HepG2 (cell line): ENCODE results near the gene PLPP7. TPM values are rescaled to one million over a fixed set of nuclear protein-coding genes. Genes with fewer than 3 reads are reported as not detected.

Source experiments
- ATAC-seq: fragments of 200-7000 bp; cut with Tn5 transposase; 3 replicates; pipeline ENCODE4 v1.9.1; 2020; ENCODE audit warnings: mild to moderate bottlenecking, moderate library complexity
- BruUV-seq: library from RNA; stranded (reverse); fragments of 400-500 nt; replicated peaks from 2 replicates; lab custom pipeline; 2021; lab: Mats Ljungman, UMichigan
- CTCF ChIA-PET: fragments of 300-600 bp; formaldehyde crosslinking; extraction: SDS; loops from one replicate; lab custom pipeline; 2021; ENCODE audit warnings: low total read pairs, inconsistent platforms, low intra/inter-chr PET ratio; lab: Yijun Ruan, JAX
- POLR2A ChIA-PET: fragments of 350-600 bp; sonication (Branson Sonifier 250); formaldehyde crosslinking; loops from one replicate; lab custom pipeline; 2020; ENCODE audit warnings: antibody characterized with exemption, inconsistent platforms; lab: Yijun Ruan, JAX
- DNase-seq: peaks from one replicate; pipeline ENCODE4 v3.0.0-alpha.2; 2015; ENCODE audit warnings: low spot score
- FAIRE-seq: peaks from 3 replicates; lab custom pipeline; 2011; peaks lifted over from hg19 to GRCh38; lab: Jason Lieb, UNC
- H2AFZ ChIP-seq: one replicate; pipeline ENCODE4 v1.6.1; 2011; ENCODE audit warnings: low read length, inconsistent platforms
- H3K27ac ChIP-seq: fragments of 300-600 bp; 3 replicates; pipeline ENCODE4 v1.8.0; 2011; ENCODE audit warnings: mixed run types, mild to moderate bottlenecking, mixed read lengths, low read length, inconsistent platforms; ENCODE audit not compliant: insufficient read depth; ENCODE audit errors: extremely low read length
- H3K27me3 ChIP-seq, 2 experiments: fragments of 200-600 bp in 1 of 2; 2 replicates in 1 of 2; 3 replicates in 1 of 2; pipeline versions ENCODE4 v1.6.0 to v1.8.0; 2011; ENCODE audit warnings: low read length in 2 of 2, mild to moderate bottlenecking in 2 of 2, moderate library complexity in 2 of 2, inconsistent platforms in 1 of 2; ENCODE audit not compliant: insufficient read depth in 2 of 2, control insufficient read depth in 1 of 2
- H3K36me3 ChIP-seq, 2 experiments: fragments of 200-600 bp in 1 of 2; replicated peaks in 1 of 2; 2 replicates in 1 of 2; 3 replicates in 1 of 2; pipeline versions ENCODE4 v1.5.1 to v1.8.0; 2011; ENCODE audit warnings: low read length in 2 of 2, inconsistent platforms in 1 of 2; ENCODE audit not compliant: insufficient read depth in 2 of 2, control insufficient read depth in 1 of 2
- H3K4me1 ChIP-seq: 2 replicates; pipeline ENCODE4 v1.5.1; 2012; ENCODE audit warnings: low read length, inconsistent platforms; ENCODE audit not compliant: insufficient read depth
- H3K4me2 ChIP-seq: 2 replicates; pipeline ENCODE4 v1.6.0; 2011; ENCODE audit warnings: low read depth, low read length, inconsistent platforms
- H3K4me3 ChIP-seq, 3 experiments: fragments of 200-600 bp in 1 of 3; sonication (generic), shearing (Covaris generic) in 1 of 3; replicated peaks in 1 of 3; 2 replicates each; pipeline ENCODE4 v1.5.1; 2011 to 2016; ENCODE audit warnings: low read length in 3 of 3, inconsistent platforms in 2 of 3, low read depth in 2 of 3, mild to moderate bottlenecking in 2 of 3, control low read depth in 1 of 3, mixed read lengths in 1 of 3; ENCODE audit not compliant: insufficient read depth in 1 of 3
- H3K79me2 ChIP-seq: one replicate; pipeline ENCODE4 v1.6.1; 2011; ENCODE audit warnings: low read length, inconsistent platforms; ENCODE audit not compliant: insufficient read depth
- H3K9ac ChIP-seq: 2 replicates; pipeline ENCODE4 v1.6.0; 2011; ENCODE audit warnings: mild to moderate bottlenecking, low read depth, low read length, inconsistent platforms; ENCODE audit not compliant: insufficient read depth
- H3K9me3 ChIP-seq: 2 replicates; pipeline ENCODE4 v1.5.1; 2012; ENCODE audit warnings: mild to moderate bottlenecking, low read length
- H4K20me1 ChIP-seq: 2 replicates; pipeline ENCODE4 v1.6.0; 2011; ENCODE audit warnings: inconsistent platforms, mild to moderate bottlenecking, low read length, moderate library complexity; ENCODE audit not compliant: insufficient read depth
- HNF4G ChIP-seq, 2 experiments: sonication (generic) in 1 of 2; formaldehyde crosslinking in 1 of 2; IDR thresholded peaks; 2 replicates each; pipeline versions ENCODE4 v1.4.0 to v1.6.1; 2011 to 2020; ENCODE audit warnings: borderline replicate concordance in 2 of 2, low read depth in 2 of 2, mild to moderate bottlenecking in 2 of 2, low read length in 1 of 2, missing genetic modification reagents in 1 of 2, moderate library complexity in 1 of 2
- ISL2 ChIP-seq: sonication (generic); formaldehyde crosslinking; IDR thresholded peaks from 2 replicates; pipeline ENCODE4 v1.5.0; 2020; ENCODE audit warnings: missing genetic modification reagents
- PITX1 ChIP-seq: sonication (generic); formaldehyde crosslinking; IDR thresholded peaks from 2 replicates; pipeline ENCODE4 v1.5.1; 2020; ENCODE audit warnings: mild to moderate bottlenecking, missing genetic modification reagents
- ZNF235 ChIP-seq: sonication (generic); formaldehyde crosslinking; IDR thresholded peaks from 2 replicates; pipeline ENCODE4 v1.8.1; 2023; ENCODE audit warnings: mild to moderate bottlenecking, missing genetic modification reagents, borderline replicate concordance
- WGBS: methylation state at CpG from one replicate; pipeline ENCODE4 v1.1.6; 2017; ENCODE audit warnings: low lambda C conversion rate; 5-methylcytosine and 5-hydroxymethylcytosine counted together
- in situ Hi-C: cut with HindIII; loops from 2 replicates; pipeline ENCODE4 v1.10.0; 2017; ENCODE audit warnings: low pct_unique_long_range_greater_than_20kb; ENCODE audit not compliant: extremely low pct_ligation_motif_present
- intact Hi-C: fragments of 100-400 bp; cut with micrococcal nuclease; formaldehyde crosslinking; loops from one replicate; pipeline ENCODE4 v1.10.0; 2022; ENCODE audit not compliant: unreplicated experiment
- polyA plus RNA-seq, 8 experiments: library from polyadenylated mRNA; depleted of rRNA in 3 of 8; stranded (reverse) in 7 of 8; unstranded in 1 of 8; fragments of >200 nt; fragmentation: Illumina TruSeq in 4 of 8; extraction: Trizol in 4 of 8; gene quantifications; 2 replicates each; pipeline versions ENCODE4 v1.2.1 to v1.2.3, GENCODE V29; 2011 to 2016; ENCODE audit warnings: low read depth in 4 of 8, missing spikeins in 1 of 8, mixed read lengths in 1 of 8; ENCODE audit not compliant: insufficient read depth in 1 of 8
- total RNA-seq, 5 experiments: library from RNA; depleted of rRNA; stranded (reverse); fragments of >200 nt; fragmentation: Illumina TruSeq; extraction: Trizol; gene quantifications; 2 replicates each; pipeline ENCODE4 v1.2.3, GENCODE V29; 2016; ENCODE audit warnings: low read depth in 1 of 5
- TF ChIP-seq, protein P1 (sequence below): IDR thresholded peaks from 2 replicates; pipeline ENCODE4 v1.6.1; 2016; ENCODE audit warnings: missing biosample characterization, missing genetic modification reagents, low read depth

Gene PLPP7
- total and polyA plus RNA-seq, 2 of the 13 experiments (the other 11 are each of a cell fraction or from before 2014, with no cell fraction given): 0.33 to 1.2 TPM

DNA sequence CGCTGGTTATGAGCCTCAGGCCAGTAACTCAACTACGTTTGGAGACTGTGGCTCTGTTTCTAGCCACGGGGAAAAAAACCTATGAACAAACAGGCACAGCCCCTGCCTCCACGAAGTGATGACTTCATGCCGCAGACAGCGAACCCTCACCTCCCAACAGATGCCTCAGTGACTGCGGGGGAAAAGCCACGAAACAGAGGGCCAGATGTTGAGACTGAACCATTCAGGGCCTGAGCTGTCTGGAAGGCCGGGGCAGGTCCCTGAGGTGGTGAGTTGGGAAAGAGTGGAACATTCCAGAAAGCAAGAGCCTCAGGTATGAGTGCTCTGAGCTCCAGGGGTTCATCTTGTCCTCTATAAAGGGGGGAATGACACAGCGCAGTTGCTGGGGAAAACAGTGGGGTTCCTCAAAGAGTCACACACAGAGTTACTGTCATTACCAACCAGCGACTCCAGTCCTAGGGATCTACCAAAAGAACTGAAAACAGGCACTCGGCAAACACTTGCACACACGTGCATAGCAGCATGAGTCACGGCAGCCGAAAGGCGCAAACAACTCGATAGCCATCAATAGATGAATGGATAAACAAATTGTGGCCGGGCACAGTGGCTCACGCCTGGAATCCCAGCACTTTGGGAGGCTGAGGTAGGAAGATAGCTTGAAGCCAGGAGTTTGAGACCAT is 15.3 kb downstream of the PLPP7 start (continued):
- TF ChIP-seq, protein P1, sequence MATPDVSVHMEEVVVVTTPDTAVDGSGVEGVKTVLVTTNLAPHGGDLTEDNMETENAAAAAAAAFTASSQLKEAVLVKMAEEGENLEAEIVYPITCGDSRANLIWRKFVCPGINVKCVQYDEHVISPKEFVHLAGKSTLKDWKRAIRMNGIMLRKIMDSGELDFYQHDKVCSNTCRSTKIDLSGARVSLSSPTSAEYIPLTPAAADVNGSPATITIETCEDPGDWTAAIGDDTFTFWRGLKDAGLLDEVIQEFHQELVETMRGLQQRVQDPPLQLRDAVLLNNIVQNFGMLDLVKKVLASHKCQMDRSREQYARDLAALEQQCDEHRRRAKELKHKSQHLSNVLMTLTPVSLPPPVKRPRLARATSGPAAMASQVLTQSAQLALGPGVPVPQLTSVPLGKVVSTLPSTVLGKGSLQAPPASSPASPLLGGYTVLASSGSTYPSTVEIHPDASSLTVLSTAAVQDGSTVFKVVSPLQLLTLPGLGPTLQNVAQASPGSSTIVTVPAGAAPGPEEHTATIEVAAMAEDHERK (CRISPR knock-in tag): no peak
- TF ChIP-seq ZNF235 (CRISPR knock-in tag) (no peak), HNF4G (IDR thresholded peaks at IDR 0.05; ENCODE audit: borderline replicate concordance, low read depth, low read length) (no peak), HNF4G (CRISPR knock-in tag; IDR thresholded peaks at IDR 0.05; ENCODE audit: borderline replicate concordance, low read depth) (no peak)

DNA sequence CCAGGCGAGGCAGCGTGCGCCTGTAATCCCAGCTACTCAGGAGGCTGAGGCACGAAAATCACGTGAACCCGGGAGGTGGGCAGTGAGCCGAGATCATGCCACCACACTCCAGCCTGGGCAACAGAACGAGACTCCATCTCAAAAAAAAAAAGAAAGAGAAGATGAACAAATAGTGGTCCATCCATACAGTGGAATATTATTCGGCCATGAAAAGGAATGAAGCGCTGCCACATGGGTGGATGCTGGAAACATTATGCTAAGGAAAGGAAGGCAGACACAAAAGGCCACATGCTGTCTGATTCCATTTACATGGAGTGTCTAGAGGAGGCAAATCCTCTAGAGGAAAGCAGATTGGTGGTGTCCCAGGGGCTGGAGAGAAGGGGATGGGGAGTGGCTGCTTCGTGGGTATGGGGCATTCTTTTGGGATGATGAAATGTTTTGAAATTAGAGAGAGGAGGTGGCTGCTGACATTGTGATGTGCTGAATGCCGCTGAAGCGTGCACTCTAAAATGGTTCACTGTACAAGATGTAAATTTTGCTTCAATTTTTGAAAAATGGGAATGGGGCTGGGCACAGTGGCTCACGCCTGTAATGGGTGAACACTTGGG is 17.0 kb downstream of the PLPP7 start:
- FAIRE-seq: no peak
- ChIA-PET POLR2A (no interaction called here), CTCF (no interaction called here)
- Histone ChIP-seq H3K36me3 (no peaks in the 10 kb centered on the region), H3K4me3 (no peak overlapping the region), H3K79me2 (no peaks in the 10 kb centered on the region), H2AFZ (no peak overlapping the region), H3K9me3 (no peaks in the 10 kb centered on the region), H3K4me2 (no peak overlapping the region), H3K27ac (no peak overlapping the region), H3K9ac (no peak overlapping the region), H4K20me1 (no peaks in the 10 kb centered on the region), H3K4me1 (peaks cover 13% of the 10 kb centered on the region), H3K27me3 (peaks cover 9 to 64% of the 10 kb centered on the region in 2 experiments; a peak in 4 of 5 replicates)
- WGBS: 53% methylated on average over 14 of the region's 14 CpGs
- intact Hi-C loops (no loop called here), in situ Hi-C loops (no loop called here)
- no TSS peak for BruUV-seq
- no peak for ATAC-seq
- DNase-seq: no peak
- TF ChIP-seq PITX1 (CRISPR knock-in tag) (no peak), ISL2 (CRISPR knock-in tag) (no peak)
